OCI-LY7 (cell line): ENCODE data around the gene EHD4. TPM values are rescaled to one million over a fixed set of nuclear protein-coding genes. Genes with fewer than 3 reads are reported as not detected.

Source experiments
- BruUV-seq: library from RNA; stranded (reverse); fragments of 400-500 nt; replicated peaks from 2 replicates; lab custom pipeline; 2021; lab: Mats Ljungman, UMichigan
- CTCF ChIA-PET: fragments of 300-600 bp; sonication (Branson Sonifier 250); formaldehyde crosslinking; loops from one replicate; lab custom pipeline; 2022; ENCODE audit warnings: antibody characterized with exemption; ENCODE audit not compliant: unreplicated experiment; lab: Charles Lee
- POLR2A ChIA-PET: fragments of 300-600 bp; sonication (Branson Sonifier 250); formaldehyde crosslinking; loops from one replicate; lab custom pipeline; 2022; ENCODE audit warnings: antibody characterized with exemption; lab: Charles Lee
- DNase-seq: peaks from one replicate; pipeline ENCODE4 v3.0.0-alpha.2; 2015; ENCODE audit warnings: low spot score
- H2AFZ ChIP-seq: fragments of 200-600 bp; sonication (generic), shearing (Covaris generic); 2 replicates; pipeline ENCODE4 v1.6.1; 2014; ENCODE audit warnings: mild to moderate bottlenecking, antibody characterized with exemption, low read length, moderate library complexity
- H3K27ac ChIP-seq: fragments of 200-600 bp; sonication (generic); 2 replicates; pipeline ENCODE4 v1.5.1; 2014; ENCODE audit warnings: mixed run types, low read depth, mild to moderate bottlenecking, moderate library complexity, low read length, inconsistent platforms; ENCODE audit not compliant: poor library complexity, severe bottlenecking
- H3K36me3 ChIP-seq: fragments of 200-600 bp; sonication (generic); 2 replicates; pipeline ENCODE4 v1.6.1; 2014; ENCODE audit warnings: mild to moderate bottlenecking, antibody characterized with exemption, low read length, moderate library complexity, mixed read lengths; ENCODE audit not compliant: insufficient read depth
- H3K4me1 ChIP-seq: fragments of 200-600 bp; sonication (generic); 2 replicates; pipeline ENCODE4 v1.5.1; 2014; ENCODE audit warnings: mild to moderate bottlenecking, low read length; ENCODE audit not compliant: insufficient read depth, poor library complexity, severe bottlenecking
- H3K4me2 ChIP-seq: fragments of 200-600 bp; sonication (generic); 2 replicates; pipeline ENCODE4 v1.6.1; 2014; ENCODE audit warnings: mild to moderate bottlenecking, low read length
- H3K4me3 ChIP-seq: fragments of 200-600 bp; sonication (generic); 2 replicates; pipeline ENCODE4 v1.5.1; 2014; ENCODE audit warnings: mild to moderate bottlenecking, low read depth, low read length; ENCODE audit not compliant: poor library complexity, severe bottlenecking
- H3K79me2 ChIP-seq: fragments of 200-600 bp; sonication (generic); 2 replicates; pipeline ENCODE4 v1.6.1; 2016; ENCODE audit warnings: low read depth, mild to moderate bottlenecking, low read length, moderate library complexity, mixed read lengths; ENCODE audit not compliant: insufficient read depth
- H3K9me2 ChIP-seq: fragments of 200-600 bp; sonication (generic); 2 replicates; pipeline ENCODE4 v1.6.1; 2016; ENCODE audit warnings: mild to moderate bottlenecking, low read length, mixed read lengths; ENCODE audit not compliant: insufficient read depth
- H3K9me3 ChIP-seq: fragments of 200-600 bp; sonication (generic); 2 replicates; pipeline ENCODE4 v1.6.1; 2014; ENCODE audit warnings: mild to moderate bottlenecking, mixed run types, low read length, mixed read lengths
- H4K20me1 ChIP-seq: fragments of 200-600 bp; sonication (generic); 2 replicates; pipeline ENCODE4 v1.6.1; 2014; ENCODE audit warnings: mild to moderate bottlenecking, antibody characterized with exemption, low read length, moderate library complexity, mixed read lengths; ENCODE audit not compliant: insufficient read depth
- EZH2phosphoT487 ChIP-seq: fragments of 200-600 bp; sonication (generic); IDR thresholded peaks from 2 replicates; pipeline ENCODE4 v1.6.1; 2018; ENCODE audit warnings: low read depth, borderline replicate concordance, mild to moderate bottlenecking, mixed run types, antibody characterized with exemption, low read length, moderate library complexity, mixed read lengths
- intact Hi-C: fragments of 100-400 bp; cut with micrococcal nuclease; formaldehyde crosslinking; loops from one replicate; pipeline ENCODE4 v1.10.0; 2022; ENCODE audit not compliant: unreplicated experiment
- total RNA-seq, 2 experiments: library from RNA; depleted of rRNA in 1 of 2; stranded (reverse); fragments of >200 nt in 1 of 2; shearing (Covaris generic) in 1 of 2; gene quantifications; 2 replicates each; pipeline ENCODE4 v1.2.3, GENCODE V29; 2014 to 2022
- TF ChIP-seq, protein P1 (sequence below): fragments of 200-600 bp; sonication (generic); conservative IDR thresholded peaks from 2 replicates; pipeline ENCODE4 v1.5.1; 2014; ENCODE audit warnings: mild to moderate bottlenecking, antibody characterized with exemption, low read length, moderate library complexity, mixed read lengths

The EHD4 gene
- total RNA-seq, 2 experiments from 2014 or later, result 13.5 to 19.4 TPM

DNA sequence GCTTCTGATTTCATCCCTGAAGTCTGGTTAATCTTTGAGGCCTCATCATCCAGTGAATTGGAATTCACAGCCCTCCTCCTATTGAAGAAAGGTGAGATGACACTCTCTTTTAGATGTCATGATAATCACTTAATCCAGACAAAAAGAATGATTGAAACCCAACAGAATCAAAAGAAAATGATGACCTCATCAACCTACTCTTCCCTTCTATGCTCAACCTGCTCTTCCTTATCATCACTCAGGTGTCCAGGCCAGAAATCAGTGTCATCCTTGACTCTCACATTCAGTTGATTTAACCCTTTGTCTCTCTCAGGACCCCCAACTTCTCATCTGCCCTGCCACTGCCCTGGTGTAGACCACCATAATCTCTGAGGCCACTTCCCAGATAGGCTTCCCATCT lies 36.7 kb upstream of the EHD4 start:
- Histone ChIP-seq H4K20me1 (no peaks in the 10 kb centered on the region), H3K4me1 (peaks cover 4% of the 10 kb centered on the region), H3K9me3 (no peaks in the 10 kb centered on the region), H3K79me2 (no peaks in the 10 kb centered on the region), H2AFZ (no peak overlapping the region), H3K27ac (no peak overlapping the region), H3K9me2 (no peaks in the 10 kb centered on the region), H3K36me3 (no peaks in the 10 kb centered on the region), H3K4me2 (no peak overlapping the region), H3K4me3 (no peak overlapping the region)
- DNase-seq, result no peak
- ChIA-PET POLR2A (no interaction called here), CTCF (no interaction called here)
- BruUV-seq, result no TSS peak
- intact Hi-C loops, result no loop called here
- TF ChIP-seq, protein P1, sequence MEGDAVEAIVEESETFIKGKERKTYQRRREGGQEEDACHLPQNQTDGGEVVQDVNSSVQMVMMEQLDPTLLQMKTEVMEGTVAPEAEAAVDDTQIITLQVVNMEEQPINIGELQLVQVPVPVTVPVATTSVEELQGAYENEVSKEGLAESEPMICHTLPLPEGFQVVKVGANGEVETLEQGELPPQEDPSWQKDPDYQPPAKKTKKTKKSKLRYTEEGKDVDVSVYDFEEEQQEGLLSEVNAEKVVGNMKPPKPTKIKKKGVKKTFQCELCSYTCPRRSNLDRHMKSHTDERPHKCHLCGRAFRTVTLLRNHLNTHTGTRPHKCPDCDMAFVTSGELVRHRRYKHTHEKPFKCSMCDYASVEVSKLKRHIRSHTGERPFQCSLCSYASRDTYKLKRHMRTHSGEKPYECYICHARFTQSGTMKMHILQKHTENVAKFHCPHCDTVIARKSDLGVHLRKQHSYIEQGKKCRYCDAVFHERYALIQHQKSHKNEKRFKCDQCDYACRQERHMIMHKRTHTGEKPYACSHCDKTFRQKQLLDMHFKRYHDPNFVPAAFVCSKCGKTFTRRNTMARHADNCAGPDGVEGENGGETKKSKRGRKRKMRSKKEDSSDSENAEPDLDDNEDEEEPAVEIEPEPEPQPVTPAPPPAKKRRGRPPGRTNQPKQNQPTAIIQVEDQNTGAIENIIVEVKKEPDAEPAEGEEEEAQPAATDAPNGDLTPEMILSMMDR, result no peak
- no peak for TF ChIP-seq EZH2phosphoT487

DNA sequence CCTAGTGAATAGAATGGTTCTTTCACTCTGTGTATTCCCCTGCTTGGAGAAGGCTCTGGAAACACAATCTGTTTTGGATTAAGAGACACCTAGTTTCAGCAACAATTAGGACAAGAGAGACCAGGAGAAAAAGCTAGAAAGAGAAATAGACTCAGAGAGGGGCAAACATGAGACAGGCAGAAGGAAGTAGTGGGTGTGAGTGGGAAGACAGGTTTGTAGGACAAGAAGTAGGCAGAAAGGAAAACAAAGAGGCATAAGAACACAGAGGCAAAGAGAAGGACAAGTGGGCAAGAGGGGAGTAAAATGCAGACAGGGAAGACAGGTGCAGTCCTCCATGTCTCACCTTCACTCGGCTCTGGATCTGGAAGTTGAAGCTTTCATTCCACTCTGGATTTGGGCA lies 35.0 kb upstream of the EHD4 start:
- ChIA-PET POLR2A (no interaction called here), CTCF (no interaction called here)
- TF ChIP-seq EZH2phosphoT487, result no peak
- TF ChIP-seq, protein P1, result no peak
- Histone ChIP-seq H3K4me3 (no peak overlapping the region), H3K36me3 (no peaks in the 10 kb centered on the region), H3K27ac (no peak overlapping the region), H2AFZ (no peak overlapping the region), H3K9me2 (no peaks in the 10 kb centered on the region), H3K4me1 (peaks cover 4% of the 10 kb centered on the region), H3K9me3 (no peaks in the 10 kb centered on the region), H3K4me2 (no peak overlapping the region), H4K20me1 (no peaks in the 10 kb centered on the region; the same call in 1 of the 2 replicates), H3K79me2 (no peaks in the 10 kb centered on the region)
- intact Hi-C loops, result no loop called here
- BruUV-seq, result no TSS peak
- no peak for DNase-seq

DNA sequence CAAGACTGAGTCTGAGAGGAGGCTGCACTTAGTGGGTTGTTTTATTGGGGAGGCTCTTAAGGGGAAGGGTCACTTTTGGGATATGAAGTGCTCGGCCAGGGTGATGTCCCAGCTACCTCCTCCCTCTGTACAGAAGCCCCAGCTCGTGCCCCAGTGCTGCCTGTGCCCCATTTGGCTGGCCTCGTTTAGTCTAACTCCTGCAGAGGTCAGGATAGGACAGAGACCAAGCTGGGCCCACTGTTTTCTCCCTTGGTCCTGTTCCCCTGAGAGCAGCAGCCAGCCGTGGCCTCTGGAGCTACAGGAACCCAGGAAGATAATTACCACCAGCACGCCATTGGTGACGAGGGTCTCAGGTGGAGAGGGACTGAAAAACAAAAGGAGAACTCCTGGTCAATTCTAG lies 30.0 kb upstream of the EHD4 start:
- no peaks in the 10 kb centered on the region for H3K79me2 ChIP-seq
- H3K4me2 ChIP-seq, result no peak overlapping the region
- POLR2A ChIA-PET, result interaction anchor here (0.7 kb wide), 1 partner anchor 56 kb away, joined by 3 read pairs; no protein-coding TSS in a partner anchor
- CTCF ChIA-PET, result no interaction called here
- H3K4me3 ChIP-seq, result no peak overlapping the region
- no peaks in the 10 kb centered on the region for H3K9me3 ChIP-seq
- no TSS peak for BruUV-seq
- no peak overlapping the region for H2AFZ ChIP-seq
- no peaks in the 10 kb centered on the region for H3K9me2 ChIP-seq
- no peak for DNase-seq
- H3K36me3 ChIP-seq, result no peaks in the 10 kb centered on the region
- no peak overlapping the region for H3K27ac ChIP-seq
- TF ChIP-seq, protein P1, result no peak
- no peak for TF ChIP-seq EZH2phosphoT487
- intact Hi-C loops, result no loop called here
- no peaks in the 10 kb centered on the region; the same call in 1 of the 2 replicates for H4K20me1 ChIP-seq
- H3K4me1 ChIP-seq, result no peaks in the 10 kb centered on the region
